ENCODE data around the gene PHTF2.

DNA sequence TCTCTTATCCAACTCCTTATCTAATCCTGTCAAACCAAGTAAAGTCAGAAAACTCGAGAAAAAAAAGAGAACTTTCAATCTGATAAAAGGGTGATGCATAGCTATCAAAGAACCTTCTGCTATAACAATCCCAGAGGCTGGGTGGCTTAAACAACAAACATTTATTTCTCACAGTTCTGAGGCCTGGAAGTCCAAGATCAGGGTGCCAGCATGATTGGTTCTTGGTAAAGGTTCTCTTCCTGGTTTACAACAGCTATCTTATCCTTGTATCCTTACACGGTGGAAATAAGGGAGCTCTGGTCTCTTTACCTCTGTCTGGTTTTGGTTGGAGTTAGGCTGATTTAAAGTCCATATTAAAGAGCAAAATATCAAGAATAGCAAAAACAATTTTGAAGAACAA lies 131.9 kb downstream of the PHTF2 start:
- TF ChIP-seq EZH2 (IDR thresholded peaks at IDR 0.05; ENCODE audit: insufficient read depth, poor library complexity, severe bottlenecking) (no peak), EZH2phosphoT487 (IDR thresholded peaks at IDR 0.05; ENCODE audit: insufficient read depth, low read depth) (no peak)
